GM18505 (cell line): ENCODE results near the gene GBGT1.
A peak's percentile ranks its signal among the peaks of the same experiment; 100 is the strongest.

Source experiments
- ATAC-seq: cut with Tn5 transposase; IDR thresholded peaks from one replicate; pipeline ENCODE4 v1.9.1; 2021; ENCODE audit not compliant: unreplicated experiment
- POLR2A ChIP-seq: IDR thresholded peaks from 4 replicates; pipeline ENCODE4 v1.6.1; 2011; ENCODE audit warnings: borderline replicate concordance; ENCODE audit not compliant: insufficient read depth, insufficient read length; ENCODE audit errors: extremely low read depth

Gene GBGT1

GRCh38 chr9:133137451-133138231 is 26.1 kb downstream of the GBGT1 start:
- TF ChIP-seq POLR2A: no peak

GRCh38 chr9:133135146-133135745 is 28.5 kb downstream of the GBGT1 start:
- no peak for TF ChIP-seq POLR2A
- no peak for ATAC-seq

More at GRCh38 chr9:133137451-133138231, 26.1 kb downstream of the GBGT1 start:
- no peak for ATAC-seq

- no peak for TF ChIP-seq POLR2A
- no peak for ATAC-seq
Measured at GRCh38 chr9:133134388-133135145, 29.1 kb downstream of the GBGT1 start.

- peak; percentile 50 for TF ChIP-seq POLR2A
- peak; percentile 72 for ATAC-seq
Measured at GRCh38 chr9:133133681-133134387, 29.9 kb downstream of the GBGT1 start.

GRCh38 chr9:133132174-133132573 is 31.5 kb downstream of the GBGT1 start:
- ATAC-seq: no peak
- no peak for TF ChIP-seq POLR2A

- TF ChIP-seq POLR2A: no peak
- ATAC-seq: no peak
Measured at GRCh38 chr9:133131506-133131905, 32.2 kb downstream of the GBGT1 start.

GRCh38 chr9:133130685-133131244 is 32.9 kb downstream of the GBGT1 start:
- TF ChIP-seq POLR2A: peak; percentile 62
- no peak for ATAC-seq

GRCh38 chr9:133129001-133129795 is 34.5 kb downstream of the GBGT1 start:
- ATAC-seq: no peak
- TF ChIP-seq POLR2A: no peak

GRCh38 chr9:133128152-133128551 is 35.6 kb downstream of the GBGT1 start:
- no peak for TF ChIP-seq POLR2A
- no peak for ATAC-seq

- no peak for ATAC-seq
- no peak for TF ChIP-seq POLR2A
Measured at GRCh38 chr9:133127340-133127981, 36.3 kb downstream of the GBGT1 start.

GRCh38 chr9:133126697-133127339 is 36.9 kb downstream of the GBGT1 start:
- no peak for TF ChIP-seq POLR2A
- ATAC-seq: no peak
